GM21576 (cell line): ENCODE results near the gene MUC5AC.

Source experiments
- ATAC-seq: cut with Tn5 transposase; IDR thresholded peaks from one replicate; pipeline ENCODE4 v1.9.1; 2021; ENCODE audit warnings: mild to moderate bottlenecking, moderate library complexity; ENCODE audit not compliant: unreplicated experiment

The MUC5AC gene

GRCh38 chr11:1195682-1196515 lies 38.1 kb downstream of the MUC5AC start:
- ATAC-seq: no peak

GRCh38 chr11:1196516-1197391 lies 39.0 kb downstream of the MUC5AC start:
- no peak for ATAC-seq

- ATAC-seq: no peak
Measured at GRCh38 chr11:1197431-1197885, 39.7 kb downstream of the MUC5AC start.

GRCh38 chr11:1197886-1198560 lies 40.3 kb downstream of the MUC5AC start:
- no peak for ATAC-seq

GRCh38 chr11:1198561-1199240 lies 40.9 kb downstream of the MUC5AC start:
- no peak for ATAC-seq

GRCh38 chr11:1199241-1199750 lies 41.5 kb downstream of the MUC5AC start:
- no peak for ATAC-seq

GRCh38 chr11:1199751-1200610 lies 42.2 kb downstream of the MUC5AC start:
- no peak for ATAC-seq

GRCh38 chr11:1200611-1201191 lies 42.9 kb downstream of the MUC5AC start:
- no peak for ATAC-seq

- ATAC-seq: no peak
Measured at GRCh38 chr11:1201395-1202153, 43.8 kb downstream of the MUC5AC start.

- ATAC-seq: no peak
Measured at GRCh38 chr11:1202154-1202775, 44.5 kb downstream of the MUC5AC start.

GRCh38 chr11:1202776-1203504 lies 45.2 kb downstream of the MUC5AC start:
- no peak for ATAC-seq

GRCh38 chr11:1203505-1204271 lies 45.9 kb downstream of the MUC5AC start:
- ATAC-seq: no peak

GRCh38 chr11:1204381-1205101 lies 46.8 kb downstream of the MUC5AC start:
- ATAC-seq: no peak

- no peak for ATAC-seq
Measured at GRCh38 chr11:1205121-1205986, 47.6 kb downstream of the MUC5AC start.

GRCh38 chr11:1205987-1206331 lies 48.2 kb downstream of the MUC5AC start:
- ATAC-seq: no peak
